Spleen (tissue), 11 donors: ENCODE measurements around the gene DMBT1. TPM values are rescaled to one million over a fixed set of nuclear protein-coding genes. Genes with fewer than 3 reads are reported as not detected.

Source experiments
- DNase-seq: peaks from one replicate; pipeline ENCODE4 v3.0.0-alpha.2; 2020
- H3K27ac ChIP-seq, 8 donors: fragments of 200-600 bp; sonication (generic) in 7 of 8; 1 replicate in 4 of 8; 2 replicates in 4 of 8; pipeline versions ENCODE4 v1.5.0 to v1.8.0; 2016 to 2021; ENCODE audit warnings: inconsistent platforms in 4 of 8, mild to moderate bottlenecking in 4 of 8, moderate library complexity in 1 of 8
- H3K27me3 ChIP-seq, 7 donors: fragments of 200-600 bp; sonication (generic) in 6 of 7; replicated peaks in 1 of 7; 1 replicate in 4 of 7; 2 replicates in 3 of 7; pipeline versions ENCODE4 v1.5.0 to v1.8.0; 2016 to 2021; ENCODE audit warnings: inconsistent platforms in 3 of 7, mild to moderate bottlenecking in 1 of 7
- H3K36me3 ChIP-seq, 6 donors: fragments of 200-600 bp; sonication (generic) in 5 of 6; 1 replicate in 4 of 6; 2 replicates in 2 of 6; pipeline versions ENCODE4 v1.5.0 to v1.8.0; 2016 to 2021; ENCODE audit warnings: inconsistent platforms in 2 of 6
- H3K4me1 ChIP-seq, 6 donors: fragments of 200-600 bp; sonication (generic) in 5 of 6; 1 replicate in 3 of 6; 2 replicates in 3 of 6; pipeline versions ENCODE4 v1.5.0 to v1.8.0; 2016 to 2021; ENCODE audit warnings: inconsistent platforms in 3 of 6
- H3K4me3 ChIP-seq, 8 donors: fragments of 200-600 bp; sonication (generic) in 7 of 8; 1 replicate in 4 of 8; 2 replicates in 4 of 8; pipeline versions ENCODE4 v1.5.0 to v1.8.0; 2016 to 2021; ENCODE audit warnings: inconsistent platforms in 4 of 8, mild to moderate bottlenecking in 4 of 8, moderate library complexity in 2 of 8
- H3K9me3 ChIP-seq, 8 donors: fragments of 200-600 bp; sonication (generic) in 7 of 8; 1 replicate in 4 of 8; 2 replicates in 4 of 8; pipeline versions ENCODE4 v1.5.0 to v1.8.0; 2016 to 2021; ENCODE audit warnings: inconsistent platforms in 4 of 8
- CTCF ChIP-seq, 11 experiments: fragments of 200-600 bp in 7 of 11; fragments of 450-650 bp in 4 of 11; sonication (generic) in 4 of 11; IDR thresholded peaks in 8 of 11; conservative IDR thresholded peaks in 3 of 11; 1 replicate in 7 of 11; 2 replicates in 4 of 11; pipeline versions ENCODE4 v1.4.0 to v1.8.0; 2016 to 2021; ENCODE audit warnings: antibody characterized with exemption in 11 of 11, inconsistent platforms in 4 of 11, mild to moderate bottlenecking in 1 of 11
- POLR2A ChIP-seq, 3 donors: fragments of 450-650 bp; IDR thresholded peaks; one replicate each; pipeline ENCODE4 v1.5.1; 2017; ENCODE audit warnings: antibody characterized with exemption in 3 of 3, mild to moderate bottlenecking in 1 of 3
- POLR2AphosphoS5 ChIP-seq, 3 donors: sonication (generic); formaldehyde crosslinking; IDR thresholded peaks; one replicate each; pipeline ENCODE4 v1.5.1; 2017; ENCODE audit warnings: antibody characterized with exemption in 3 of 3
- WGBS, 5 donors: extraction: QIAGEN DNeasy Blood & Tissue Kit in 3 of 5; methylation state at CpG; one replicate each; pipeline versions ENCODE4 v1.1.5 to v1.1.7; 2013 to 2018; 5-methylcytosine and 5-hydroxymethylcytosine counted together
- intact Hi-C: fragments of 100-400 bp; cut with DNase I; formaldehyde crosslinking; loops from one replicate; pipeline ENCODE4 v1.15.0; 2023; ENCODE audit warnings: low total_unique reads
- polyA plus RNA-seq, 3 donors: library from polyadenylated mRNA; stranded (reverse); fragments of 200-250 nt; gene quantifications; one replicate each; pipeline ENCODE4 v1.2.1, GENCODE V29; 2013
- total RNA-seq, 7 donors: library from RNA; depleted of rRNA in 3 of 7; stranded (reverse); fragments of >200 nt in 3 of 7; fragmentation: NEBNext Ultra II Directional in 4 of 7; extraction: Animal tissue kit (Norgen Biotek cat#: 25700) in 4 of 7; gene quantifications; one replicate each; pipeline versions ENCODE4 v1.1.0 to v1.2.1, GENCODE V29; 2016 to 2021
- donor health status: healthy with polysubstance abuse.
- donor health status: DM: no; HTN: no; CAD: no; lungs with moderate emphysema.
- donor health status: DM: no; HTN: no; CAD: no.
- donor health status: Bipolar disorder and iron deficiency.
- donor health status: healthy.
- donor health status: DM: no; HTN: no; CAD: no.
- donor health status: DM: yes; HTN: yes; CAD: no.

DMBT1 gene
- total and polyA plus RNA-seq, 10 donors: 0.02 to 0.29 (median 0.03) TPM; not detected in 6

DNA sequence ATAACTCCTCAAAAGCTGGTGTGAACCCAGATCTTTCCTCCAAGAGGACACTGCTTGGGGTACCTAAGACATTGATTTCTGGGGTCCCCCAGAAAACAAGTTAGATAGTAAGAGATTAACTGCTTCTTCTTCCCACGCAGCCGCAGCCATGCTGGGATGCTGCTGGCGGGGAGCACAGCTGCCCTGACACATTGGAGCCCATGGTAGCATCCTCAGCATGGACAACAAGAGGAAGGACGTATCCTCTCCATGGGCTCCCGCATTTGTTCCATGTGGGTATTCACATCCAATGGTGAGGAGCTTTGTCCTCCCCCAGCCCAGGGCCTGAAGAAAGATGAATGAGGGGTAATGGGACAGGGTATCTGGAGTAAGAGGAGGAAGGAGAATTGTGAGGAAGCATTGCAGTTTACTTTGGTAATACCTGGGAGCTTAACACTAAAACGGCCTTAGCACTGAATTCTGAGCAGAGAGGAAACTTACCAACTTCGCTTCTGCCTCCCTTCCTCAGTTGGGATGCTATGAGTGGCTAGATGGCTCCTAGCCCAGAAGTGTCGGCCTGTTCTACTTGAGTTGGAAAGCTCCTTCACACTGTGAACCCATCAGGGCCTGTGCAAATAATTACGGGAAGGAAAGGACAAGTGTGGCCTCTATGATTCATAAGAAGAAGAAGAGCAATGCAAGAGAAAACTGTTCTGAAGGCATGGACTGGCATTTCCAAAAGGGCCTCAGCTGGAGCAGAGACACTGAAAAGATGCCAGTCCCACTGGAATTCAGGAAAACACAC, 95.2 kb downstream of the DMBT1 start:
- Histone ChIP-seq H3K4me1 (no peaks in the 10 kb centered on the region), H3K36me3 (no peaks in the 10 kb centered on the region), H3K4me3 (no peak overlapping the region), H3K27me3 (peaks cover 0 to 20% (median 0%) of the 10 kb centered on the region in 7 donors), H3K27ac (no peak overlapping the region), H3K9me3 (no peaks in the 10 kb centered on the region)
- DNase-seq: peak; percentile 38
- TF ChIP-seq POLR2A (IDR thresholded peaks at IDR 0.05): no peak
- no peak for TF ChIP-seq POLR2AphosphoS5 (IDR thresholded peaks at IDR 0.05)
- no peak for TF ChIP-seq CTCF (IDR thresholded peaks at IDR 0.05 in 8 of 11, conservative IDR thresholded peaks at IDR 0.05 in 3 of 11)
- WGBS, 5 donors: 79 to 88% (median 81%) methylated on average over 8 to 9 of the region's 9 CpGs
- intact Hi-C loops: no loop called here

GRCh38 chr10:122656308-122656705, 95.8 kb downstream of the DMBT1 start:
- peaks cover 0 to 14% (median 0%) of the 10 kb centered on the region in 7 donors for H3K27me3 ChIP-seq
- no peak for TF ChIP-seq CTCF (IDR thresholded peaks at IDR 0.05 in 8 of 11, conservative IDR thresholded peaks at IDR 0.05 in 3 of 11)
- TF ChIP-seq POLR2AphosphoS5 (IDR thresholded peaks at IDR 0.05): no peak
- no peak for TF ChIP-seq POLR2A (IDR thresholded peaks at IDR 0.05)
- DNase-seq: no peak
- WGBS, 5 donors: 56 to 80% (median 72%) methylated on average over 2 of the region's 2 CpGs
- no peak overlapping the region for H3K4me3 ChIP-seq
- no peaks in the 10 kb centered on the region for H3K9me3 ChIP-seq
- intact Hi-C loops: no loop called here
- no peak overlapping the region for H3K27ac ChIP-seq
- no peaks in the 10 kb centered on the region for H3K4me1 ChIP-seq
- no peaks in the 10 kb centered on the region for H3K36me3 ChIP-seq

GRCh38 chr10:122656741-122657140, 96.2 kb downstream of the DMBT1 start:
- H3K9me3 ChIP-seq: no peaks in the 10 kb centered on the region
- peak; percentile 41 for DNase-seq
- no peak overlapping the region for H3K27ac ChIP-seq
- WGBS, 5 donors: 74 to 87% (median 79%) methylated on average over 5 of the region's 5 CpGs
- no peaks in the 10 kb centered on the region for H3K4me1 ChIP-seq
- no peak overlapping the region for H3K4me3 ChIP-seq
- peaks cover 0 to 14% (median 0%) of the 10 kb centered on the region in 7 donors for H3K27me3 ChIP-seq
- H3K36me3 ChIP-seq: no peaks in the 10 kb centered on the region
- intact Hi-C loops: no loop called here
- TF ChIP-seq CTCF (IDR thresholded peaks at IDR 0.05 in 8 of 11, conservative IDR thresholded peaks at IDR 0.05 in 3 of 11) (no peak), POLR2AphosphoS5 (IDR thresholded peaks at IDR 0.05) (no peak), POLR2A (IDR thresholded peaks at IDR 0.05) (no peak)

- 71 to 82% (median 81%) methylated on average over 3 to 4 of the region's 4 CpGs for WGBS, 5 donors
- intact Hi-C loops: no loop called here
- H3K36me3 ChIP-seq: no peaks in the 10 kb centered on the region
- H3K27ac ChIP-seq: no peak overlapping the region
- H3K9me3 ChIP-seq: no peaks in the 10 kb centered on the region
- TF ChIP-seq POLR2AphosphoS5 (IDR thresholded peaks at IDR 0.05) (no peak), POLR2A (IDR thresholded peaks at IDR 0.05) (no peak), CTCF (IDR thresholded peaks at IDR 0.05 in 8 of 11, conservative IDR thresholded peaks at IDR 0.05 in 3 of 11) (no peak)
- peak; percentile 39 for DNase-seq
- H3K4me1 ChIP-seq: no peaks in the 10 kb centered on the region
- H3K4me3 ChIP-seq: no peak overlapping the region
- H3K27me3 ChIP-seq: peaks cover 0 to 14% (median 0%) of the 10 kb centered on the region in 7 donors
Measured at GRCh38 chr10:122657255-122657654, 96.7 kb downstream of the DMBT1 start.
